HepG2 (cell line): ENCODE results near the gene RNF114. TPM values are rescaled to one million over a fixed set of nuclear protein-coding genes. Genes with fewer than 3 reads are reported as not detected.

Source experiments
- AGO2 ChIP-seq: fragments of 200-400 bp; formaldehyde crosslinking; optimal IDR thresholded peaks from 2 replicates; pipeline ENCODE3; 2017; ENCODE audit warnings: mild to moderate bottlenecking, low read depth, low read length, moderate library complexity
- CEBPB ChIP-seq: IDR thresholded peaks from 2 replicates; pipeline ENCODE4 v1.6.1; 2011; ENCODE audit warnings: low read depth, low read length, improper control_type of control experiment, borderline replicate concordance
- EED ChIP-seq: sonication (generic); formaldehyde crosslinking; IDR thresholded peaks from 2 replicates; pipeline ENCODE4 v1.5.0; 2020; ENCODE audit warnings: mild to moderate bottlenecking, missing genetic modification reagents
- KDM5B ChIP-seq: sonication (generic); formaldehyde crosslinking; IDR thresholded peaks from 2 replicates; pipeline ENCODE4 v1.4.0; 2020; ENCODE audit warnings: missing genetic modification reagents, mild to moderate bottlenecking, borderline replicate concordance
- MTERF4 ChIP-seq: sonication (generic); formaldehyde crosslinking; IDR thresholded peaks from 2 replicates; pipeline ENCODE4 v1.8.0; 2023; ENCODE audit warnings: mild to moderate bottlenecking, missing genetic modification reagents
- TBX2 ChIP-seq: sonication (generic); formaldehyde crosslinking; IDR thresholded peaks from 2 replicates; pipeline ENCODE4 v1.5.0; 2020; ENCODE audit warnings: missing genetic modification reagents, mild to moderate bottlenecking, borderline replicate concordance
- ZBTB4 ChIP-seq: sonication (generic); formaldehyde crosslinking; IDR thresholded peaks from 2 replicates; pipeline ENCODE4 v1.4.0; 2020; ENCODE audit warnings: missing genetic modification reagents, mild to moderate bottlenecking, borderline replicate concordance
- ZNF138 ChIP-seq: sonication (generic); formaldehyde crosslinking; IDR thresholded peaks from 2 replicates; pipeline ENCODE4 v1.5.0; 2020; ENCODE audit warnings: mild to moderate bottlenecking, low read depth, missing genetic modification reagents
- ZNF33B ChIP-seq: sonication (generic); formaldehyde crosslinking; IDR thresholded peaks from 2 replicates; pipeline ENCODE4 v1.5.1; 2020; ENCODE audit warnings: mild to moderate bottlenecking, missing genetic modification reagents
- ZNF550 ChIP-seq: sonication (generic); formaldehyde crosslinking; IDR thresholded peaks from 2 replicates; pipeline ENCODE4 v1.4.0; 2020; ENCODE audit warnings: mild to moderate bottlenecking, missing genetic modification reagents, borderline replicate concordance
- ZNF619 ChIP-seq: sonication (generic); formaldehyde crosslinking; IDR thresholded peaks from 2 replicates; pipeline ENCODE4 v1.4.0; 2020; ENCODE audit warnings: mild to moderate bottlenecking, missing genetic modification reagents
- ZNF687 ChIP-seq: sonication (generic); formaldehyde crosslinking; IDR thresholded peaks from 2 replicates; pipeline ENCODE4 v1.5.1; 2020; ENCODE audit warnings: mild to moderate bottlenecking, missing genetic modification reagents, moderate library complexity
- ZNF704 ChIP-seq: sonication (generic); formaldehyde crosslinking; IDR thresholded peaks from 2 replicates; pipeline ENCODE4 v1.8.1; 2023; ENCODE audit warnings: mild to moderate bottlenecking, inconsistent platforms, moderate library complexity, missing genetic modification reagents, borderline replicate concordance
- ZXDC ChIP-seq: sonication (generic); formaldehyde crosslinking; IDR thresholded peaks from 2 replicates; pipeline ENCODE4 v1.5.0; 2020; ENCODE audit warnings: mild to moderate bottlenecking, missing genetic modification reagents
- polyA plus RNA-seq, 8 experiments: library from polyadenylated mRNA; depleted of rRNA in 3 of 8; stranded (reverse) in 7 of 8; unstranded in 1 of 8; fragments of >200 nt; fragmentation: Illumina TruSeq in 4 of 8; extraction: Trizol in 4 of 8; gene quantifications; 2 replicates each; pipeline versions ENCODE4 v1.2.1 to v1.2.3, GENCODE V29; 2011 to 2016; ENCODE audit warnings: low read depth in 4 of 8, missing spikeins in 1 of 8, mixed read lengths in 1 of 8; ENCODE audit not compliant: insufficient read depth in 1 of 8
- total RNA-seq, 5 experiments: library from RNA; depleted of rRNA; stranded (reverse); fragments of >200 nt; fragmentation: Illumina TruSeq; extraction: Trizol; gene quantifications; 2 replicates each; pipeline ENCODE4 v1.2.3, GENCODE V29; 2016; ENCODE audit warnings: low read depth in 1 of 5

RNF114 gene
- total and polyA plus RNA-seq, 2 of the 13 experiments (the other 11 are each of a cell fraction or from before 2014, with no cell fraction given): 119 to 126 TPM

- TF ChIP-seq ZNF550 (CRISPR knock-in tag): 0 out of 2 replicates have a peak, but pooled peaks have one; percentile 54
- no peak for TF ChIP-seq KDM5B (CRISPR knock-in tag)
- TF ChIP-seq CEBPB: no peak
- TF ChIP-seq ZBTB4 (CRISPR knock-in tag): peak; percentile 94; the same call in 1 of the 2 replicates
- no peak for TF ChIP-seq ZNF33B
- TF ChIP-seq TBX2 (CRISPR knock-in tag): 0 out of 2 replicates have a peak, but pooled peaks have one; percentile 13
- peak; percentile 50 for TF ChIP-seq AGO2
- TF ChIP-seq ZNF704 (CRISPR knock-in tag): 0 out of 2 replicates have a peak, but pooled peaks have one; percentile 1
- TF ChIP-seq MTERF4 (CRISPR knock-in tag): no peak
- peak; percentile 65; the same call in 1 of the 2 replicates for TF ChIP-seq ZNF619 (CRISPR knock-in tag)
- TF ChIP-seq ZNF138 (CRISPR knock-in tag): 0 out of 2 replicates have a peak, but pooled peaks have one; percentile 33
- no peak for TF ChIP-seq ZXDC (CRISPR knock-in tag)
- TF ChIP-seq ZNF687 (CRISPR knock-in tag): peak; percentile 8; the same call in 1 of the 2 replicates
- TF ChIP-seq EED (CRISPR knock-in tag): 0 out of 2 replicates have a peak, but pooled peaks have one; percentile 45
Measured at GRCh38 chr20:49905415-49906091, 30.6 kb upstream of the RNF114 start (continued).
